HepG2 (cell line): ENCODE data around the gene ADARB1. TPM values are rescaled to one million over a fixed set of nuclear protein-coding genes. Genes with fewer than 3 reads are reported as not detected.

ENCODE experiments used
- ATAC-seq: fragments of 200-7000 bp; cut with Tn5 transposase; 3 replicates; pipeline ENCODE4 v1.9.1; 2020; ENCODE audit warnings: mild to moderate bottlenecking, moderate library complexity
- BruUV-seq: library from RNA; stranded (reverse); fragments of 400-500 nt; replicated peaks from 2 replicates; lab custom pipeline; 2021; lab: Mats Ljungman, UMichigan
- CTCF ChIA-PET: fragments of 300-600 bp; formaldehyde crosslinking; extraction: SDS; loops from one replicate; lab custom pipeline; 2021; ENCODE audit warnings: low total read pairs, inconsistent platforms, low intra/inter-chr PET ratio; lab: Yijun Ruan, JAX
- POLR2A ChIA-PET: fragments of 350-600 bp; sonication (Branson Sonifier 250); formaldehyde crosslinking; loops from one replicate; lab custom pipeline; 2020; ENCODE audit warnings: antibody characterized with exemption, inconsistent platforms; lab: Yijun Ruan, JAX
- DNase-seq: peaks from one replicate; pipeline ENCODE4 v3.0.0-alpha.2; 2015; ENCODE audit warnings: low spot score
- FAIRE-seq: peaks from 3 replicates; lab custom pipeline; 2011; peaks lifted over from hg19 to GRCh38; lab: Jason Lieb, UNC
- H2AFZ ChIP-seq: one replicate; pipeline ENCODE4 v1.6.1; 2011; ENCODE audit warnings: low read length, inconsistent platforms
- H3K27ac ChIP-seq: fragments of 300-600 bp; 3 replicates; pipeline ENCODE4 v1.8.0; 2011; ENCODE audit warnings: mixed run types, mild to moderate bottlenecking, mixed read lengths, low read length, inconsistent platforms; ENCODE audit not compliant: insufficient read depth; ENCODE audit errors: extremely low read length
- H3K27me3 ChIP-seq, 2 experiments: fragments of 200-600 bp in 1 of 2; 2 replicates in 1 of 2; 3 replicates in 1 of 2; pipeline versions ENCODE4 v1.6.0 to v1.8.0; 2011; ENCODE audit warnings: low read length in 2 of 2, mild to moderate bottlenecking in 2 of 2, moderate library complexity in 2 of 2, inconsistent platforms in 1 of 2; ENCODE audit not compliant: insufficient read depth in 2 of 2, control insufficient read depth in 1 of 2
- H3K36me3 ChIP-seq, 2 experiments: fragments of 200-600 bp in 1 of 2; replicated peaks in 1 of 2; 2 replicates in 1 of 2; 3 replicates in 1 of 2; pipeline versions ENCODE4 v1.5.1 to v1.8.0; 2011; ENCODE audit warnings: low read length in 2 of 2, inconsistent platforms in 1 of 2; ENCODE audit not compliant: insufficient read depth in 2 of 2, control insufficient read depth in 1 of 2
- H3K4me1 ChIP-seq: 2 replicates; pipeline ENCODE4 v1.5.1; 2012; ENCODE audit warnings: low read length, inconsistent platforms; ENCODE audit not compliant: insufficient read depth
- H3K4me2 ChIP-seq: 2 replicates; pipeline ENCODE4 v1.6.0; 2011; ENCODE audit warnings: low read depth, low read length, inconsistent platforms
- H3K4me3 ChIP-seq, 3 experiments: fragments of 200-600 bp in 1 of 3; sonication (generic), shearing (Covaris generic) in 1 of 3; replicated peaks in 1 of 3; 2 replicates each; pipeline ENCODE4 v1.5.1; 2011 to 2016; ENCODE audit warnings: low read length in 3 of 3, inconsistent platforms in 2 of 3, low read depth in 2 of 3, mild to moderate bottlenecking in 2 of 3, control low read depth in 1 of 3, mixed read lengths in 1 of 3; ENCODE audit not compliant: insufficient read depth in 1 of 3
- H3K79me2 ChIP-seq: one replicate; pipeline ENCODE4 v1.6.1; 2011; ENCODE audit warnings: low read length, inconsistent platforms; ENCODE audit not compliant: insufficient read depth
- H3K9ac ChIP-seq: 2 replicates; pipeline ENCODE4 v1.6.0; 2011; ENCODE audit warnings: mild to moderate bottlenecking, low read depth, low read length, inconsistent platforms; ENCODE audit not compliant: insufficient read depth
- H3K9me3 ChIP-seq: 2 replicates; pipeline ENCODE4 v1.5.1; 2012; ENCODE audit warnings: mild to moderate bottlenecking, low read length
- H4K20me1 ChIP-seq: 2 replicates; pipeline ENCODE4 v1.6.0; 2011; ENCODE audit warnings: inconsistent platforms, mild to moderate bottlenecking, low read length, moderate library complexity; ENCODE audit not compliant: insufficient read depth
- FUBP1 ChIP-seq: sonication (generic); formaldehyde crosslinking; IDR thresholded peaks from 2 replicates; pipeline ENCODE4 v1.5.1; 2020; ENCODE audit warnings: missing genetic modification reagents, mild to moderate bottlenecking, borderline replicate concordance
- HHEX ChIP-seq: IDR thresholded peaks from 2 replicates; pipeline ENCODE4 v1.6.1; 2016; ENCODE audit warnings: control low read depth
- KAT7 ChIP-seq: IDR thresholded peaks from 2 replicates; pipeline ENCODE4 v1.6.1; 2018; ENCODE audit warnings: borderline replicate concordance, missing compliant biosample characterization
- PBX2 ChIP-seq: IDR thresholded peaks from 2 replicates; pipeline ENCODE4 v1.6.1; 2016; ENCODE audit warnings: control low read depth
- PRPF4 ChIP-seq: fragments of 200-400 bp; formaldehyde crosslinking; IDR thresholded peaks from 2 replicates; pipeline ENCODE4 v1.6.1; 2016; ENCODE audit warnings: low read length, low read depth; ENCODE audit not compliant: poor library complexity, severe bottlenecking
- ZBTB34 ChIP-seq: sonication (generic); formaldehyde crosslinking; IDR thresholded peaks from 2 replicates; pipeline ENCODE4 v1.8.0; 2022; ENCODE audit warnings: mild to moderate bottlenecking, missing genetic modification reagents
- ZMYM4 ChIP-seq: sonication (generic); formaldehyde crosslinking; IDR thresholded peaks from 2 replicates; pipeline ENCODE4 v1.8.1; 2023; ENCODE audit warnings: mild to moderate bottlenecking, missing genetic modification reagents
- ZNF318 ChIP-seq: sonication (generic); formaldehyde crosslinking; IDR thresholded peaks from 2 replicates; pipeline ENCODE4 v1.4.0; 2020; ENCODE audit warnings: mild to moderate bottlenecking, missing genetic modification reagents
- ZNF549 ChIP-seq: sonication (generic); formaldehyde crosslinking; IDR thresholded peaks from 2 replicates; pipeline ENCODE4 v1.5.0; 2020; ENCODE audit warnings: missing genetic modification reagents
- WGBS: methylation state at CpG from one replicate; pipeline ENCODE4 v1.1.6; 2017; ENCODE audit warnings: low lambda C conversion rate; 5-methylcytosine and 5-hydroxymethylcytosine counted together
- in situ Hi-C: cut with HindIII; loops from 2 replicates; pipeline ENCODE4 v1.10.0; 2017; ENCODE audit warnings: low pct_unique_long_range_greater_than_20kb; ENCODE audit not compliant: extremely low pct_ligation_motif_present
- intact Hi-C: fragments of 100-400 bp; cut with micrococcal nuclease; formaldehyde crosslinking; loops from one replicate; pipeline ENCODE4 v1.10.0; 2022; ENCODE audit not compliant: unreplicated experiment
- polyA plus RNA-seq, 8 experiments: library from polyadenylated mRNA; depleted of rRNA in 3 of 8; stranded (reverse) in 7 of 8; unstranded in 1 of 8; fragments of >200 nt; fragmentation: Illumina TruSeq in 4 of 8; extraction: Trizol in 4 of 8; gene quantifications; 2 replicates each; pipeline versions ENCODE4 v1.2.1 to v1.2.3, GENCODE V29; 2011 to 2016; ENCODE audit warnings: low read depth in 4 of 8, missing spikeins in 1 of 8, mixed read lengths in 1 of 8; ENCODE audit not compliant: insufficient read depth in 1 of 8
- total RNA-seq, 5 experiments: library from RNA; depleted of rRNA; stranded (reverse); fragments of >200 nt; fragmentation: Illumina TruSeq; extraction: Trizol; gene quantifications; 2 replicates each; pipeline ENCODE4 v1.2.3, GENCODE V29; 2016; ENCODE audit warnings: low read depth in 1 of 5

The ADARB1 gene
- total and polyA plus RNA-seq, 2 of the 13 experiments (the other 11 are each of a cell fraction or from before 2014, with no cell fraction given): 6.6 to 10.0 TPM

GRCh38 chr21:45142469-45143308 is 68.3 kb downstream of the ADARB1 start (continued):
- no peak for TF ChIP-seq FUBP1
- TF ChIP-seq ZNF549 (CRISPR knock-in tag): no peak
- no peak for TF ChIP-seq HHEX (CRISPR knock-in tag)
- no peak for TF ChIP-seq ZMYM4 (CRISPR knock-in tag)
- TF ChIP-seq KAT7: no peak

- Histone ChIP-seq H3K4me1 (peaks cover 3% of the 10 kb centered on the region), H2AFZ (no peak overlapping the region), H3K27me3 (no peaks in the 10 kb centered on the region), H3K79me2 (no peaks in the 10 kb centered on the region), H3K36me3 (peaks cover 2 to 4% of the 10 kb centered on the region in 2 experiments; a peak in 1 of 5 replicates), H3K27ac (no peak overlapping the region), H3K4me2 (no peak overlapping the region), H3K9me3 (no peaks in the 10 kb centered on the region), H3K4me3 (no peak overlapping the region), H3K9ac (no peak overlapping the region), H4K20me1 (no peaks in the 10 kb centered on the region)
- ChIA-PET CTCF (no interaction called here), POLR2A (no interaction called here)
- ATAC-seq (no peak), FAIRE-seq (no peak), DNase-seq (no peak)
- in situ Hi-C loops: no loop called here
- WGBS: over 99% methylated on average over 3 of the region's 3 CpGs
- no TSS peak for BruUV-seq
- intact Hi-C loops: loop anchor here (5.0 kb wide), 1 partner anchor 128 kb away; no protein-coding TSS in a partner anchor
- TF ChIP-seq ZBTB34 (CRISPR knock-in tag) (no peak), PBX2 (CRISPR knock-in tag) (no peak), PRPF4 (no peak), ZNF318 (CRISPR knock-in tag) (no peak)
Measured at GRCh38 chr21:45143855-45144254, 69.5 kb downstream of the ADARB1 start.
